Glomerular visceral epithelial cell (primary cell): ENCODE measurements around the gene RCAN3.
A peak's percentile ranks its signal among the peaks of the same experiment; 100 is the strongest.

Source experiments
- DNase-seq: peaks from one replicate; pipeline ENCODE4 v3.0.0-alpha.2; 2016; ENCODE audit errors: extremely low spot score

RCAN3 gene

DNA sequence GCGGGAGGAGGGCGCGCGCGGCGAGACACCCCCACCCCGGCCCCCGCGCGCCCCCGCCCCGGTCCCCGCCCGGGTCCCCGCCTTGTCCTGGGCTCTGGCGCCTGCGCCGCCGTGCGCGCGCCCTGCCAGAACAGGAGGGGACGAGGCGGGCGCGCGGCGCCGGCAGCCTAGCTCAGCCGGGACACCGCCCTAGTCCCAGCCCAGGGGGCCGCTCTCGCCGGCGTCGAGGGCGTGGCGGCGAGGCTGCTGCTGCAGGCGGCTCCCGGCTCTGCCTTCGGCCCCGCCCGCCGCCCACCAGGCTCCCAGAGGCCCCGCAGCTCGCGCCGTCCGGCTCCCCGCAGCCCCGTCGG, at the start of gene RCAN3:
TSS of gene RCAN3 (plus strand) at position 128 of the 350 bp plus-strand sequence. CDS start 11,537 bp downstream, outside the sequence.
- DNase-seq, result peak; percentile 92

DNA sequence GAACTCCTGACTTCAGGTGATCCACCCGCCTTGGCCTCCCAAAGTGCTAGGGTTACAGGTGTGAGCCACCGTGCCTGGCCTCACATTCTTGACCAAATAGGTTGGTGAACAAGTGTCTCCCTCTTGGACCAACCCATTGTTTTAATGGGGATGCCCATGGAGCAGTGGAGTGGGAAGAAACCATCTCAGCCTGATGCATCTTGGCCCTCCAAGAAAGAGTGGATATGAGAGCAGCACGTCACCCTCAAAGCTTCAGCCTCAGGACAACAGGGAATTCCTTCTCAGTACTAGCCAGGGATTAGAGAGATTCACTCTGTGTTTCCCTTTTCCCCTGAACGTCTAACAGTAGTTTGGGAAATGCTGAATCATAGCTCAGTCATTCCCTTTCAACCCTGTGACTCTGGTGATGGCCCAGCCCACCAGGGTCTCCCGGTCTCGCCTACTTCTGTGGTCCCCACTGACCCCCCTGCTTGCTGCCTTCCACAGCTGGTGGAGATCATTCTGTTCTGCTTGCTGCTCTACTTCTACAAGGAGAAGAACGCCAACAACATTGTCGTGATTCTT, 49.6 kb upstream of the RCAN3 start:
- DNase-seq, result no peak

DNA sequence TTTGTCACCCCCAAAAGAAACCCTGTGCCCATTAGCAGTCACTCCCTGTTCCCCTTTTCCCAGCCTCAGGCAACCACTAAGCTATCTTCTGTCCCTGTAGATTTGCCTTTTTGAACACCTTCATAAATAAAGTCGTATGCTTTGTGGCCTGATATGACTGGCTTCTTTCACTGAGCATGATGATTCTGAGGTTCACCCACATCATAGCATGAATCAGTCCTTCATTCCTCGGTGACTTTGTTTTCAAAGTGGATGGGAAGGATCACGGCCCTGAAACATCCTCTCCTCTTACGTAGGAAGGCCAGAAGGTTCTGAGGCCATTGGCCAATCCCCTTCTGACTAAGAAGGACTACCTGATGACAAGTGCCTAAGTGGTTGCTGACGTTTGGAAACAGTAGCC, 48.0 kb upstream of the RCAN3 start:
- no peak for DNase-seq

DNA sequence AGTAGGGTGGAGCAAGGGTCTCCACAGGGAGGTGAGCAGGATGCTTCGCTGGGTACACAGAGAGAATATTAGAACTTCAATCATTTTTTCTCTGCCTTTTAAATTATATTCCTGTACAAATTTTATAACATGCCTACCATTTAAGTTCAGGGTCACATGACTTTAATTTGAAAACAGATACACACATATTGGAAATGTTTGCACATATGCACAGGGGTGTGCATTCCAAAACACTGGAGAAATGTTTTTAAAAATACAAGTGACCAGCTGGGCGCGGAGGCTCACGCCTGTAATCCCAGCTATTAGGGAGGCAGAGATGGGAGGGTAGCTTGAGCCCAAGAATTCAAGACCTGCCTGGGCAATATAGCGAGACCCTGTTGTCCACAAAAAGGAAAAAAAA, 47.4 kb upstream of the RCAN3 start:
- DNase-seq, result no peak

DNA sequence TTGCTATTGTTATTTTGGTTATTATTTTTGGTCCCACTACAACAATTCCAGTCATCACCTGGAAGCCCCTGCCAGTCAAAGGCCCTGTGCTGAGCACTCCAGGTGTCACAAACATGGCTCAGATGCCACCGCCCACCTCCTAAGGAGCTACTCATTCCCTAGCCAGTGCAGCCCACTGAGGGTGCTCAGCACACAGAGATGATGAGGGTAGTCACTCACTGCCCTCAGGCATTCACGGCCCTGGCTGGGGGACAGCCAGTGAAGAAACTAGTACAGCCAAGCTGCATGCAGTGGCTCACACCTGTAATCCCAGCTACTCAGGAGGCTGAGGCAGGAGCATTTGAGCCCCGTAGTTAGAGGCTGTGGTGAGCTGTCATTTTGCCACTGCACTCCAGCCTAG, 44.8 kb upstream of the RCAN3 start:
- no peak for DNase-seq

DNA sequence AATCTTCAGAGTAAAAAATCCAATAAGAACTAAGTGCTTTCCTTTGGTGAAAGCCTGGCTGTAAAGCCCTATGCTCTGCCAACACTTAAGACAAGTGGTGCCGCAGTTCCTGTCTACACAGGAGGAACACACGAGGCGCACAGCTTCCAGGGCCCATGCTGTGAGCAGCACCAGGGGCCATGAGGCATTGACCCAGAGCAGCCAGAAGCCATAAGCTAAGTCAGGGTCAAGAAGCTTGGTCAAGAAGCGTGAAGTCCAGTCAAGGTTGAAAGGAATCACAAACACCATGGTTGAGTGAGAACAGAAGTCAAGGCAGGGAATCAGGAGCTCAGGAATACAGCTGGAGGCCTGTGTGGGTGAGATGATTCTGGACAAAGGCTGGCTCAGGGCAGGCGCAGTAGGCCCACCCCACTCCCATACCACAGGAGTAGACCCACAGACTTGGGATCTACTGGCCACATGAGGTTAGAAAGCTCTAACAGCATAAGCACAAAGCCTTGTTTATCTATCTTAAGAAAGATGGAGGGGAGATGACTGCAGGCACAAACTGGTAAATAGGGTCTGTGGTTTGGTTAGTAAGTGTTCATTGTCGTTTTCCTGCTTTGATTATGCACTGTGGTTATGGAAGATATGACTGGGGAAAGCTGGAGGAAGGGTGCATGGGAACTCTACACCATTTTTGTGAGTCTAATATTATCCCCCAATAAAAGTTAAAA, 42.9 kb upstream of the RCAN3 start:
- peak; percentile 89 for DNase-seq

DNA sequence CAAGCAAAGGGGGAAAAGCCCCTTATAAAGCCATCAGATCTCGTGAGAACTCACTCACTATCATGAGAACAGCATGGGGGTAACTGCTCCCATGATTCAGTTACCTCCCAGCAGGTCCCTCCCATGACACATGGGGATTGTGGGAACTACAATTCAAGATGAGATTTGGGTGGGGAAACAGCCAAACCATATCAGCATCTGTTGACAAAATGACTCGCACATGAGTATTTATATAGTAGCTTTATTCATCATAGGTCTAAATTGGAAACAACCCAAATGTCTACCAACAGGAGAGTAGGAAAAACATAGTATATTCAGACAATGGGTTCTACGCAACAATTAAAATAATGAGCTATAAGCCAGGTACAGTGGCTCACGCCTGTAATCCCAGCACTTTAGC, 40.5 kb upstream of the RCAN3 start:
- peak; percentile 12 for DNase-seq

DNA sequence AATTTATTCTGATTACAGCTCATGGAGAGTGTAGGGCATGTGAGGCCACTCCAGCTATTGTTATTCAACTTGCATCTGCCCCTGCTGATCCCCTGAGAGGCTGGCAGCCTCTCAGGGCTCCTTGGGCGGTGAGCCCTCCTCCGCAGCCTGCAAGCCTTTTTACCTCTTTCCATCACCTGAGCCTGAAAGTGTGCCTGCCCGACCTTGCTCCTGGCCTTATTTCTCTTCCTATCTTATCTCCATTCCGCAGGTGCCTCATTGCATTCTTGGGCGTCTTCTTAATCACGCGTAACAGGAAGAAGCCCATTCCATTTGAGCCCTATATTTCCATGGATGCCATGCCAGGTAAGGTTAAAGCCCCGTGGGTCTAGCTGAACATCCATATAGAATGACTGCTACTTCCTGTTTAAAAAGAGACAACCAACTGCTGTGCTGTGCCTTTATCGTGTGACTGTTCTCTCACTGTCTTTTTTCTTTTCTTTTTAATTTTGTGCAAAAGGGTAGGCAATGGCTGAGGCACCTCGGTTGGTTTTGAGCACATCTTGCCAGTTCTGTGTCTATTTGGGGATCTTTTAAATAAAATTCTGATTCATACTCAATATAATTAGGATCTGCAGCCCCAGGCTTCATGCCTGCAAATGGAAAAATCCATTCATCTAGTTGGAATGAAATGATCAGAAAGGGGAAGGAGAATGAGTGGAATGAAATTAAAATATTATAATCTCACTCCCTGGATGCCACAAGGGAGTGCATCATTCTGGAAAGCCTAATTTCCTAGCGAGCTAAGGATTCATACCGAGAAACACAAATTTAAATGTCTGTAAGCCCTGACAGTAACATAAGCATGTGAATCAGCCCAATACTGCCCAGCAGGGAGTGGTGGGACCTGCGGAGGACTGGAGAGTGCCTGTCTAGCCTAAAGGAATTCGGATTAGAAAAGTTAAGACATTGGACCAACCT, 38.6 kb upstream of the RCAN3 start:
- no peak for DNase-seq

DNA sequence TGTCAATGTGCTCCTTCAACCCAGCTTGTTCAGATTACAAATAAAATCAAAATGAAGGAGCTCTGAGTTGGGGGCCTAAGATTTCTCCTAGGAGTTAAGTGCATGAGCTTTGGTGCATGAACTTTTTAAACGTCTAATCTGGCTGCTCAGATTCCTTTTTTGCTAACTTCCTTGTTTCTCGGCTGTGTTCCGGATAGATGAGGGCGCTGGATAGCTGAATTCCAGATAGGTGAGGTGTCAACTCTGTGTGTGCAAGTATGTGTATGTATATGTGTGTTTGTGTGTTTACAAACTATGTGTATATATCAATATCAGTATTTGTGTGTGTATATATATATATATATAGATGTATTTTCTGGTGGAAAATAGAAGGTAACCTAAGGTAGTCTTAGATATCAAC, 37.5 kb upstream of the RCAN3 start:
- DNase-seq, result no peak

DNA sequence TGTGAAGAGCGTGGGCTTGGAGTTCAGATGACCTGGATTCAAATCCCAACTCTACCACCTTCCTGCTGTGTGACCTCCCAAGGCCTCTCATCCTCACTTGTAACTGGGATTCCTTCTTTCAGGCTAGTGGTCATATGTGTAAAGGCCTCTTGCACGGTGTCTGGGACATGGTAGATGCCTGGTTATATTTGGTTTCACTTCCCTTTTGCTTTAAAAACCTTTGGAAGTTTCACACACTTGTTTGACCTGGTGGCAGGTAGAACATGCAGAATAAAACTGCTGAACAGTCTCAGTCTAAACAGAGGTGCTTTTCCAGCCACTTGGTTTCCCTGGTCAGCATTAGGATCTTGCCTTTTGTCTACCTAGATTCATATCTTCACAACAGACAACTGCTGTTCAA, 37.0 kb upstream of the RCAN3 start:
- no peak for DNase-seq

DNA sequence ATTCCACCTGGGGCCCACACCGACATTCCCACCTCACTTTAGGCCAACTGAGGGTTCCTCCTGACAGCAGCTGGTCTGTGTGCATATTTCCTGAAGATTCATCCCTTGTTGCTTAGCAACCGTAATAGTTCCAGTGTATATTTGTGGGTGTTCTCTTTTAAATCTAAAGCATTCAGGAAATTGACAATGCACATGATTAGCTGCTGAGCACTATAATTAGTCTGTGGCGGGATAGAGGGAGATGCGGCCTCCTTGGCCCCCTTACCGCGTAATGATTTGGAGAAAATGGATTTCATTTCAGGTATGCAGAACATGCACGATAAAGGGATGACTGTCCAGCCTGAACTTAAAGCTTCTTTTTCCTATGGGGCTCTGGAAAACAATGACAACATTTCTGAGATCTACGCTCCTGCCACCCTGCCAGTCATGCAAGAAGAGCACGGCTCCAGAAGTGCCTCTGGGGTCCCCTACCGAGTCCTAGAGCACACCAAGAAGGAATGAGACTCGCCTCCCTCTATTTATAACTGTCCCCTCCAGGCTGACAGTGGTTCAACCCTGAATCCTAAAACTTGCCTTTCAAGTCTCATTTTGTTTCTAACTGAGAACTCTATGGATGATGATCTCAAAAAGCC, 33.8 kb upstream of the RCAN3 start:
- DNase-seq, result no peak

DNA sequence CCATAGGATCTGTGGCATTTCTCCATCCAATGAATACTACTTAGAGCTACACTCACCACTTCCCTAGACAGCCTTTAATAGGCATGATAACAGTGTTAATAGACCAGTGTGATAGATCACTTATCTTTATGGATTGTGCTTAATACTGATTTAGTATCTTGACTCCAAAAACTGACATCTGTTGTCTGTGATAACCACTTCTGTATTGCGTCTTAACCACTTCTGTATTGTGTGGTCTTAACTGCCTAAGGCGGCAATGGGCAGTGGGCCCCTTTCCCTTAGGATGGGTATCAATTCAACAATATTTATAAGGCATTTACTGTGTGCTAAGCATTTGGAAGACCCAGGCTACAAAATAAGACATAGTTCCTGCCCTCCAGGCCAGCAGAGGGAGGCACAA, 32.0 kb upstream of the RCAN3 start:
- DNase-seq, result no peak

DNA sequence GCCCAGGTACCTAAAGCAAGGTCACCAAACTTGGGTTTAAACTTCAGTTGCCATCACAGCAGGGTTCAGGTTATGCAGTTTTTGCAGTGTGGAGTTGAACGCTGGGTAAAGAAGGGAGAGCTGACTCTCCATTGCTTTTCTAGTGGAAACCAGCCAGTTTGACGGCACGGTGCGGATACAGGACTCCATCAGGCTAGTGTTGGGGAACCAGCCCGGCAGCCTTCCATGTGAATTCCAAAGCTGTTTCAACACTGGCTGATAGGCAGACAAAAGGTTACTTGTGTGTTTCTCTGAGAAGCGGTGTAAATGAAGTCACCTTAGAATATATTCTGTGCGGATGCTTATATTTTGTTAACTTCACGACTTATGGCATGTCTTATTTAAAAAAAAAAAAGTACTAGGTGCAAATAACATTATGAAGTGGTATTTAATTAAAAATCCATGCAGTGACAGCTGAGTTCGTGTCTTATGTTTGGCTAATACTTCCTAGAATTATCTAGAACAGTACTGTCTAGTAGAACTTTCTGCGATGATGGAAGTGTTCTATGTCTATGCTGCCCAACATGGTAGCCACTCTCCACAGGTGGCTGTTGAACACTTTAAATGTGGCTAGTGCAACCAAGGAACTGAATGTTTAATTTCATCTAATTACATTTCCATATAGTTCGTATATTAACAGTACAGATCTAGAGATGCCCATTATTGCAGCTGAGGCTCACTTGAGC, 29.9 kb upstream of the RCAN3 start:
- no peak for DNase-seq

DNA sequence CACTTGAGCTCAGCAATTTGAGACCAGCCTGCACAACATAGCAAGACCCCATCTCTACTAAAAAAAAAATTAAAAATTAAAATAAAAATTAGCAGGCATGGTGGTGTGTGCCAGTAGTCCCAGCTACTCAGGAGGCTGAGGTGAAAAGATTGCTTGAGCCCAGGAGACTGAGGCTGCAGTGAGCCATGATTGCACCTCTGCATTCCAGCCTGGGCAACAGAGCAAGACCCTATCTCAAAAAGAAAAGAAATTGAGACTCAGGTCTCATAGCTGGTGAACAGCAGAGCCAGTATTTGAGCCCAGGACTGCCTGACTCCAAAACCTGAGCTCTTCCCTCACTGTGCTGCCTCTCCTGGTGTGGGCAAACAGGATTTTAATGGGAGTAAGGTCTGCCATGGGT, 28.4 kb upstream of the RCAN3 start:
- no peak for DNase-seq

DNA sequence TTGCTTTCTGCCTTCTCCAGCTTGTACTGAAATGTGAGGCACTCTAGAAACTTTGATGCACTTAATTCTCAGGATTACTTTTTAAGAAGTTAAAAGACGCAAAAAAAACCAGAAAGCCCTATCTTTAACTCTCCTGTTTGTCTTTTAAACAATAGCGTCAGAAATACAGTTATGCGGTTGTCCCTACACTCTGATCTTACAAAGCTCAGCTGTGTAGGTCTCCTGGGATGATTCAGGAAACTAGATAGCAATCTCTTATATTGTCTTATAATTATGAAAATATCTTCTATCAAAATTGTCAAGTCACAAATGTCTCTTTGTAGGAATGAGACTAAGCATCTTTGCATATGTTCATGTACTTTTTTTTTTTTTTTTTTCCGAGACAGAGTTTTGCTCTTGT, 26.9 kb upstream of the RCAN3 start:
- DNase-seq, result no peak

DNA sequence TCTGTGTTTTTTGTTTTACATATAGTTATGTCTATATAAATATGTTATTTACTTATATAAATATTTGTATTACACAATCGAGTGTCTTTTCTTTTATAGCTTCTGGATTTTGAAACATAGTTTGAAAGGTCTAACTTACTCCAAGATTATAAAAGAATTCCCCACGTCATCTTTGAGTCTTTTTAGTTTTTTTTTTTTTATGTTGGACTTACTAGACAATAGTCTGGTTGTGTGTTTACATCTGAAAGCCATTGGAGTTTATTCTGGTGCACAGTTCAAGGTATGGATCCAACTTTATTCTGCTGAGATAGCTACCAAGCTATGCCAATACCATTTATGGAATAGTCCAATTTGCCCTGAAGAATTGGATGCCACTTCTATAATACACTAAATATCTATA, 26.1 kb upstream of the RCAN3 start:
- no peak for DNase-seq

DNA sequence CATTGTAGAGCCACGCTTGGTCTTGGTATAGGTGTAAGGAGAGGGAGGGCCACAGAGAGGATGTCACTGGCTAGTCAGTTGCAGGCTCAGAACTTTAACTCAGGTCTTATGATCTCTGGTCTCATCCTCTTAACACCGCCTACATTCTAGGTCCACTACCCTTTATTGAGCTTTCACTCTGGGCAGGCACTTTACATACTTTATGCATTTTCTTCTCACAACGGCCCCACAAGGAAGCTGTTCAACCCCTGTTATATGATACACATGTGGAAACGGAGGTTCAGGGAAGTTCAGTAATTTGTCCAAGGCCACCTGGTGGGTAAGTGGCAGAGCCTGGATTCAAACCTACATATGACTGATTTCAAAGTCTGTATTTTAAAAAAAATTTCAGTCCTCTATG, 25.3 kb upstream of the RCAN3 start:
- DNase-seq, result no peak

DNA sequence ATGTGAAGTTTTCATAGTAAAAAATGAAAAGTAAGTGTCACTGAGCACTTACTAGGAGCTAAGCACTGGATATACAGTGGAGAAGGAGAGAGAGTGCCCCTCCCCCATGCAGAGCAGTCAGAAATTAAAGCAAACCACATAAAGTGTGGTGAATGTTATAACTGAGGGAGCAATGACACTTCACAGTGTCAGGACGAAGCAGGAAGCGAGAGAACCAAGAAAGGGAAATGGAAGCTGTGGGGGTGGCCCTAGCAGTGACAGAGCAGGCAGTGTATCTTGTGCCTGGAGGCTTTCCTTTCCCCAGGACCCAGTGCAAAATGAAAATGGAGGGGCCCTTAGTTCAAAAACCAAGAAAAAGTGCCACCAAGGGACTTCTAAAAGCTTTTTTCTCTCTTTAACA, 21.5 kb upstream of the RCAN3 start:
- no peak for DNase-seq

DNA sequence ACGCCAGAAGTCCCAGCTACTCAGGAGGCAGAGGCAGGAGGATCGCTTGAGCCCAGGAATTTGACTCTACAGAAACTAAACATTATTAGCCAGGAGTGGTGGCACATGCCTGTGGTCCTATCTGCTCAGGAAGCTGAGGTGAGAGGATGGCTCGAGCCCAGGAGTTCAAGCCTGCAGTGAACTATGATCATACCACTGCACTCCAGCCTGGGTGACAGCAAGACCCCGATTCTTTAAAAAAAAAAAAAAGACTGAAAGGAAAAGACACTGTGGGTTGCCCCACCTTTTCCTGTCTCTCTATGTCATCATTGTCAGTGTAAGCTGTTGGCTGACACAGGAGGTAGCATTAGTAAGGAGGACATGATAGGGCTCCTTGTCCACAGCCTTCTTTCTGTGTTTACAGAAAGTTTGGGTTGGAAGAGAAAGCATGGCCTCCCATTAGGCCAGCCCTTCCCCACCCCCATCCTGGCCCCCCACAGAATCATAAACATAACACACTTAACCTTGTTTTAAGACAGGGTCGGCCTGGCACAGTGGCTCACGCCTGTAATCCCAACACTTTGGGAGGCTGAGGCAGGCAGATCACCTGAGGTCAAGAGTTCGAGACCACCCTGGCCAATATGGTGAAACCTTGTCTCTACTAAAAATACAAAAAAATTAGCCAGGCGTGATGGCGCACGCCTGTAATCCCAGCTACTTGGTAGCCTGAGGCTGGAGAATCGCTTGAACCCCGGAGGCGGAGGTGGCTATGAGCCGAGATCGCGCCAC, 20.6 kb upstream of the RCAN3 start:
- no peak for DNase-seq

DNA sequence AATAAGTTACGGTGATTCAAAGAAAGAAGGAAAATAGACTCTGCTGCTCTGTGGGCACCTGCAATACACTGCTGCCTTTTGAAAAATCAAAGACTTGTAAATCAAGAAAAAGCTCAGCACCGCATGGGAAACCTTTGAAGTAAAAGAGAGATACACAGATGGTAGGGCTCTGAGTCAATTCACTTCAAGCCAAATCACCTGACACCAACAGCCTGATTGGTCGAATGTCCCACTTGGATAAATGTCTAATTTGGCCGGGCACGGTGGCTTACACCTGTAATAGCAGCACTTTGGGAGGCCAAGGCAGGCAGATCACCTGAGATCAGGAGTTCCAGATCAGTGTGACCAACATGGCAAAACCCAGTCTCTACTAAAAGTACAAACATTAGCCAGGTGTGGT, 19.2 kb upstream of the RCAN3 start:
- no peak for DNase-seq

DNA sequence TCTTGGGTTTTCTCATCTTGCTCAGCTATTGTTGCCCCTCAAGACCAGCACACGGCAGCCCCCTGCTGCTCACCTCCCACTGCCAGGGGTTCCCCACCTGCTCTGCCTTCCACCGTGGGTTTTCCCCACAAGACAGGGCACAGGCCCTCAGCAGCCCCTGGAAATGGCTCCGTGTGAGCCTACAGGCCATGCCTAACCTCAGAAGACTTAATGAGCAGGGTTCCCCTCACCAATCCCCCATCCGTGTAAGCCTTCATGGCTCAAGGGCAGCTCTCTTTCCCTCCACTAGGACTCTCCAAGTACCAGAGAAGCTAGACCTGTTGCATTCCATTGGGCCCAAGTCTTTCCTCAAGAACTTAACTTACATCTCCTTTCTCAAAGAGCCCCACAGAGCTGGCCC, 18.4 kb upstream of the RCAN3 start:
- DNase-seq, result no peak
